HG02571 (cell line): ENCODE measurements around the gene PNPLA6.

Experiments
- ATAC-seq: cut with Tn5 transposase; IDR thresholded peaks from one replicate; pipeline ENCODE4 v1.9.1; 2021; ENCODE audit warnings: mild to moderate bottlenecking, moderate library complexity; ENCODE audit not compliant: unreplicated experiment

The PNPLA6 gene

GRCh38 chr19:7595466-7596133 lies 60.1 kb downstream of the PNPLA6 start, which contains the start of gene CAMSAP3:
Gene CAMSAP3 (plus strand): TSS chr19:7595863. CDS start chr19:7596003, 140 bp downstream.
- ATAC-seq = no peak

GRCh38 chr19:7596211-7596937 lies 60.9 kb downstream of the PNPLA6 start:
- no peak for ATAC-seq

- no peak for ATAC-seq
These were observed 62.2 kb downstream of the PNPLA6 start for GRCh38 chr19:7597689-7598088.

GRCh38 chr19:7598180-7598579 lies 62.7 kb downstream of the PNPLA6 start:
- ATAC-seq = no peak

- ATAC-seq = no peak
These were observed 65.2 kb downstream of the PNPLA6 start for GRCh38 chr19:7600721-7601120.

- ATAC-seq = no peak
These were observed 66.9 kb downstream of the PNPLA6 start for GRCh38 chr19:7602240-7602934.

GRCh38 chr19:7602935-7603497 lies 67.5 kb downstream of the PNPLA6 start:
- no peak for ATAC-seq

GRCh38 chr19:7603919-7604318 lies 68.4 kb downstream of the PNPLA6 start:
- no peak for ATAC-seq

- no peak for ATAC-seq
These were observed 70.1 kb downstream of the PNPLA6 start for GRCh38 chr19:7605490-7606222.

GRCh38 chr19:7606289-7606688 lies 70.8 kb downstream of the PNPLA6 start:
- no peak for ATAC-seq

- no peak for ATAC-seq
These were observed 71.8 kb downstream of the PNPLA6 start for GRCh38 chr19:7607212-7607873.

GRCh38 chr19:7607874-7608560 lies 72.5 kb downstream of the PNPLA6 start:
- no peak for ATAC-seq

GRCh38 chr19:7610491-7611240 lies 75.1 kb downstream of the PNPLA6 start:
- ATAC-seq = no peak
